ENCODE results near the gene ENOPH1.

ENOPH1 gene

DNA sequence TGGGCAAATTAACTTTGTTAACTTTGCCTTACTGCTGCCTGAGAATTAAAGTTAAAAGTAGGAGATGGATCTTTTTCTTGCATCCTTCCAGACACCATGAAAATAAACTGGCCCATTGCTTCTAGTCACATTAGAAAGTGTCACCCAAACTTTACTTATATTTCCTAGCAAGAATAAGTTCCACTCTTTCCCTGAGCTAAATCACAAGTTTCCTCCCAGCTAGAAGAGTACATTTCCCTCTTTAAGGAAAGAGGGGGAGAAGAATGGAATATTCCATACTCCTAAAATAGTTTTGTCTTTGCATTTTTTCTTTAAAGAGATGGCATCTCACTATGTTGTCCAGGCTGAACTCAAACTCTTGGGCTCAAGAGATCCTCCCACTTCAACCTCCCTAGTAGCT is 77.6 kb downstream of the ENOPH1 start:
- CTCF ChIA-PET = no interaction called here
- POLR2A ChIA-PET = no interaction called here
- no peak for TF ChIP-seq ELF4 (IDR thresholded peaks at IDR 0.05)
- TF ChIP-seq ARNT (IDR thresholded peaks at IDR 0.05) = no peak
- no peak for TF ChIP-seq FOXA1 (IDR thresholded peaks at IDR 0.05)
- no peak for TF ChIP-seq LEF1 (IDR thresholded peaks at IDR 0.05; ENCODE audit: borderline replicate concordance)
- no peak for TF ChIP-seq ZNF384 (IDR thresholded peaks at IDR 0.05)
- no peak for TF ChIP-seq L3MBTL2 (conservative IDR thresholded peaks at IDR 0.05)
- no peak for TF ChIP-seq BHLHE40 (IDR thresholded peaks at IDR 0.05; ENCODE audit: borderline replicate concordance)
- TF ChIP-seq, protein P1, sequence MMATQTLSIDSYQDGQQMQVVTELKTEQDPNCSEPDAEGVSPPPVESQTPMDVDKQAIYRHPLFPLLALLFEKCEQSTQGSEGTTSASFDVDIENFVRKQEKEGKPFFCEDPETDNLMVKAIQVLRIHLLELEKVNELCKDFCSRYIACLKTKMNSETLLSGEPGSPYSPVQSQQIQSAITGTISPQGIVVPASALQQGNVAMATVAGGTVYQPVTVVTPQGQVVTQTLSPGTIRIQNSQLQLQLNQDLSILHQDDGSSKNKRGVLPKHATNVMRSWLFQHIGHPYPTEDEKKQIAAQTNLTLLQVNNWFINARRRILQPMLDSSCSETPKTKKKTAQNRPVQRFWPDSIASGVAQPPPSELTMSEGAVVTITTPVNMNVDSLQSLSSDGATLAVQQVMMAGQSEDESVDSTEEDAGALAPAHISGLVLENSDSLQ (IDR thresholded peaks at IDR 0.05) = no peak
- no peak for TF ChIP-seq SUZ12 (IDR thresholded peaks at IDR 0.05)
- no peak for TF ChIP-seq NFRKB (IDR thresholded peaks at IDR 0.05)
- TF ChIP-seq SP1 (IDR thresholded peaks at IDR 0.05) = no peak
- TF ChIP-seq CTBP1 (IDR thresholded peaks at IDR 0.05; ENCODE audit: borderline replicate concordance) = no peak
- no peak for TF ChIP-seq TARDBP (IDR thresholded peaks at IDR 0.05)
- no peak for TF ChIP-seq FOXK2 (IDR thresholded peaks at IDR 0.05)
- no peak for TF ChIP-seq FOXM1 (IDR thresholded peaks at IDR 0.05; ENCODE audit: borderline replicate concordance)
- no peak for TF ChIP-seq HDGF (IDR thresholded peaks at IDR 0.05; ENCODE audit: borderline replicate concordance)
- DNase-seq (ENCODE audit: extremely low spot score) = no peak

DNA sequence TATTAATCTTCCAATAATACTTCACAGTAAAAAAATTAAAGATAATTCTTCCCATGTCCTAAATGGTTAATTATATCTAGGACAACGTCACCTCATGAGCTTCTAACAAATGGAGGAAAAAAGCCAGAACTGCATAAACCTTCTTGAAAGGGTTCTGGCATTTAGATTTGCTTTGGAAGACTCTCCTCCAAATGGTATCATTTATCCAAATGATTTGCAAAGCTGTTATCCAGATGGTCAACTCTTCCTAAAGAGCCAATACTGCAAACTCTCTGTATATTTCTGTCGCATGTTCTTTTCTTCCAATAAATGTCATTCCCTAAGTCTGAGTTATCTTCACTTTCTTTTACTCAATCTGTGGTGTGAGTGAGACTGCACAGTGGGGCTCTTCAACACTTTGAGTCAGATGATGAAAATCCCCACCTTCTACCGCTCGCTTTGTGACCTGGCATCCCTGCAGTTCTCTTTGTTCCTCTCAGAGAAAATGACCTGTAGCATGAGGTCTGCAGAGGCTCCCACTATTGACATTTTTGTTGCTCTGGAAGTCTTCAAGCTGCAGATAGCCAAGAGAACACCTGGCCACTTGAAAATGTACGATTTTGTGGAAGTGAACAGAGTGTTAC is 78.5 kb downstream of the ENOPH1 start:
- POLR2A ChIA-PET = no interaction called here
- TF ChIP-seq FOXK2 (IDR thresholded peaks at IDR 0.05) (no peak), ELF4 (IDR thresholded peaks at IDR 0.05) (no peak), BHLHE40 (IDR thresholded peaks at IDR 0.05; ENCODE audit: borderline replicate concordance) (no peak), SP1 (IDR thresholded peaks at IDR 0.05) (no peak), ARNT (IDR thresholded peaks at IDR 0.05) (no peak), L3MBTL2 (conservative IDR thresholded peaks at IDR 0.05) (no peak), NFRKB (IDR thresholded peaks at IDR 0.05) (no peak), HDGF (IDR thresholded peaks at IDR 0.05; ENCODE audit: borderline replicate concordance) (no peak), ZNF384 (IDR thresholded peaks at IDR 0.05) (no peak), CTBP1 (IDR thresholded peaks at IDR 0.05; ENCODE audit: borderline replicate concordance) (no peak), FOXM1 (IDR thresholded peaks at IDR 0.05; ENCODE audit: borderline replicate concordance) (no peak), LEF1 (IDR thresholded peaks at IDR 0.05; ENCODE audit: borderline replicate concordance) (no peak), TARDBP (IDR thresholded peaks at IDR 0.05) (no peak), SUZ12 (IDR thresholded peaks at IDR 0.05) (no peak), FOXA1 (IDR thresholded peaks at IDR 0.05) (no peak)
- TF ChIP-seq, protein P1 (IDR thresholded peaks at IDR 0.05) = no peak
- no peak for DNase-seq (ENCODE audit: extremely low spot score)
- CTCF ChIA-PET = no interaction called here

DNA sequence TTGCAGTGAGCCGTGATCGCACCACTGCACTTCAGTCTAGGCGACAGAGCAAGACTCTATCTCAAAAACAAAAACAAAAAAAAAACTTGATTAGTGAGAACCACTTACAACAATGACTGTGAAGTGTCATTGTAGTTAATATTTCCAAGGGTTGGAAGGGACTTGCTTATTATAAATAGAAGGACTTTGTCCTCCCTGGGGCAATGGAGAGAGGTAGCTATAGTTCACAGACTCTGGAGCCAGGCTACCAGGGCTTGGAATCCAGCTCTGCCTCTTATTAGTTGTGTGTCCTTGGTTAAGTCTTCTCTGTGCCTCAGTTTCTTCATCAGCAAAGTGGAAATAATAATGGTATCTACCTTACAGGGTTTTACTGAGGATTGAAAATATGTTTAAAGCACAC is 79.8 kb downstream of the ENOPH1 start:
- TF ChIP-seq SUZ12 (IDR thresholded peaks at IDR 0.05) (no peak), ELF4 (IDR thresholded peaks at IDR 0.05) (no peak), TARDBP (IDR thresholded peaks at IDR 0.05) (no peak), FOXA1 (IDR thresholded peaks at IDR 0.05) (no peak), FOXM1 (IDR thresholded peaks at IDR 0.05; ENCODE audit: borderline replicate concordance) (no peak), NFRKB (IDR thresholded peaks at IDR 0.05) (no peak), BHLHE40 (IDR thresholded peaks at IDR 0.05; ENCODE audit: borderline replicate concordance) (no peak), FOXK2 (IDR thresholded peaks at IDR 0.05) (no peak), LEF1 (IDR thresholded peaks at IDR 0.05; ENCODE audit: borderline replicate concordance) (no peak), L3MBTL2 (conservative IDR thresholded peaks at IDR 0.05) (no peak), CTBP1 (IDR thresholded peaks at IDR 0.05; ENCODE audit: borderline replicate concordance) (no peak), HDGF (IDR thresholded peaks at IDR 0.05; ENCODE audit: borderline replicate concordance) (no peak)
- TF ChIP-seq, protein P1 (IDR thresholded peaks at IDR 0.05) = no peak
- CTCF ChIA-PET = no interaction called here
- POLR2A ChIA-PET = no interaction called here
- no peak for DNase-seq (ENCODE audit: extremely low spot score)

All from HEK293T (cell line).